Midbrain (tissue), 1 donor: ENCODE measurements around the gene BSG.
"Not testable (repeated sequence)": the region's sequence is repeated elsewhere in the genome, so short reads cannot be mapped to it uniquely, and the experiment has no call there.

Experiments
- DNase-seq: peaks from one replicate; lab custom pipeline; 2025; lab: John Stamatoyannopoulos, UW

The BSG gene

DNA sequence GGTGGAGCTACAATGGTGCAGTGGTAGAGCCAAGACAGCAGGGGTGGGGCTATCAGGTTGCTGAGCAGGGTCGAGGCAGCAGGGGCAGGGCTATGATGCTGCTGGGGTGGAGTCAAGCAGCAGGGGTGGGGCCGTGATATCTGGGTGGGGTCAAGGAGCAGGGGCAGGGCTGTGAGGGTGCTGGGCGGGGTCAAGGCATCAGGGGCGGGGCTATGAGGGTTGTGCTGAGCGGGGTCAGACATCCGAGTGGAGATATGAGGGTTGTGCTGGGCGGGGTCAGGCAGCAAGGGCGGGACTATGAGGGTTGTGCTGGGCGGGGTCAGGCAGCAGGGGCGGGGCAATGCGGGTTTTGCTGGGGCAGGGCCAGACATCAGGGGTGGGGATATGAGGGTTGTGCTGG, 32.0 kb downstream of the BSG start:
- DNase-seq: no peak

- DNase-seq: not testable (repeated sequence)
These were observed 32.9 kb downstream of the BSG start for GRCh38 chr19:605061-605971.

GRCh38 chr19:607301-608154, 35.1 kb downstream of the BSG start:
- no peak for DNase-seq

- no peak for DNase-seq
These were observed 36.0 kb downstream of the BSG start for GRCh38 chr19:608155-609003.

DNA sequence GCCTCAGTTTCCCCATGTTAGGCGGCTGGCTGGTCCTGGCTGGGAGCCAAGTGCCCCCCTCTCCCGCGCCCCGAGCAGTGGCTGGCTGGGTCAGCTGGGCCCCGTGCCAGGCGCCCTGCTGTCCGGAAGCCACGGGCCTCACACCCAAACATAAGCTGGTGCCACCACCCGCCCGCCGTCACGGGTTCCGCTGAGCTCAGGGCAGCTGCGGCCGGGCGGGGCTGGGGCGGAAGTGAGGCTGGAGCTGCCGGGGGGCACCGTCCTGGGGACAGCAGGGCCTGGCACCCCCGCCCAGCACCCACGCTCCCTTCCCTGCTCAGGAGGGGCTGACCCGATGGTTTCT, 36.6 kb downstream of the BSG start:
- peak; percentile 86 for DNase-seq

DNA sequence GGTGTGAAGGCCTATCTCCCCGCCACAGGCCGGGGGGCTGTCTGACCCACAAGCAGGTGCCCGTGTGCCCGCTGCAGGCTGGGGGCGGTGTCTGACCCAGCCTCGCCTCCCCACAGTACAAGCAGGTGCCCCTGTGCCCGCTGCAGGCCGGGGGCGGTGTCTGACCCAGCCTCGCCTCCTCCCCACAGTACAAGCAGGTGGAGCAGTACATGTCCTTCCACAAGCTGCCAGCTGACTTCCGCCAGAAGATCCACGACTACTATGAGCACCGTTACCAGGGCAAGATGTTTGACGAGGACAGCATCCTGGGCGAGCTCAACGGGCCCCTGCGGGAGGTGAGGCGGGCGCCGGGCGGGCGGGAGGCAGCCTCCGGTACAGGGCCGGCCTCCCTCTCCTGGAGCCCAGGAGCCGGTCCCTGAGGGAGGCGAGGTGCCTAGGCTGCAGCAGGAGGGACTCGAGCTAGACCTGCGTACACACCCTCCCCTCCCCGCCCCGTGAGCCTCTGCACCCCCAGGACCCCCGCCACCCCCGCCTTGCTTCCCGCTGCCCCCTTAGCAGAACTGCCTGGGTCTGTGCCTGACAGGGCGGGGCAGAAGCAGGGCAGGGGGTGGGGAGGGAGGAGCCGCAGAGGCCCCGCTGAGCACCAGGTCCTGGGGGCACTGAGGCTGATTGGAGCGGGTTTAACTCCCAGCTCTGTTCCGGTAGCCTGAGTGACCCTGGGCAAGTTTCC, 37.8 kb downstream of the BSG start:
- no peak for DNase-seq

- DNase-seq: no peak
These were observed 38.5 kb downstream of the BSG start for GRCh38 chr19:610801-611480.

- DNase-seq: no peak
These were observed 39.1 kb downstream of the BSG start for GRCh38 chr19:611481-611868.

GRCh38 chr19:612941-613340, 40.5 kb downstream of the BSG start:
- no peak for DNase-seq

DNA sequence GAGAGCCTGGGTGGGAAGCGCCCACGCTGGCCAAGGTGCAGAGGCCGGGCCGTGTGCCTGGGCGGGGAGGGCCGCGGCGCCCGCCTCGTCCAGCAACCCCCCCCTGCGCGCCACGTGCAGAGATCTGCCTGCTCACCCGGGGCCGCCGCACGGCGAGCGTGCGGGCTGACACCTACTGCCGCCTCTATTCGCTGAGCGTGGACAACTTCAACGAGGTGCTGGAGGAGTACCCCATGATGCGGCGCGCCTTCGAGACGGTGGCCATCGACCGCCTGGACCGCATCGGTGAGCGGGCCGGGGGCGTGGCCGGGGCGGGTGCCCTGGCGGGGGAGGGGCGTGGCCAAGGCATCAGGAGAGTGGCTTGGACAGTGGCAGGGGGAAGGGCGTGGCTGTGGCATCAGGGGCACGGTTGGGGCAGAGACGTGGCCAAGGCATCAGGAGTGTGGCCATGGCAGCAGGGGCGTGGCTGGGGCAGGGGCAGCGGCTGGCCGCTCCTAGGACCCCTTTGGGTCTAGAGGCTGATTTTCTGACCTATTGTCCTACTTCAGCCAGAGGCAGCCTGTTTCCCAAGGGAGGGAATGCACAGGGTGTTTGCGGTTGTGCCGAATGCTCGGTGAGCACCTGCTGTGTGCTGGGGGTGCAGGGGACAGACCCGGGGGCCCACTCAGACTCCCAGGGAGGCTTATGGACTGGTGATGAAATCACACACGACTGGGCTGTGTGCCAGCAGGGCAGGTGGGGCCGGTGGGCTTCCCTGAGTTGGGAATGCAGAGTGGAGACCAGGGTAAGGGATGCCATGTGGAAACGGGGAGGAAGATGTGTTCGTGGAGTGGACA, 41.6 kb downstream of the BSG start:
- no peak for DNase-seq

GRCh38 chr19:615619-616018, 43.2 kb downstream of the BSG start:
- no peak for DNase-seq

DNA sequence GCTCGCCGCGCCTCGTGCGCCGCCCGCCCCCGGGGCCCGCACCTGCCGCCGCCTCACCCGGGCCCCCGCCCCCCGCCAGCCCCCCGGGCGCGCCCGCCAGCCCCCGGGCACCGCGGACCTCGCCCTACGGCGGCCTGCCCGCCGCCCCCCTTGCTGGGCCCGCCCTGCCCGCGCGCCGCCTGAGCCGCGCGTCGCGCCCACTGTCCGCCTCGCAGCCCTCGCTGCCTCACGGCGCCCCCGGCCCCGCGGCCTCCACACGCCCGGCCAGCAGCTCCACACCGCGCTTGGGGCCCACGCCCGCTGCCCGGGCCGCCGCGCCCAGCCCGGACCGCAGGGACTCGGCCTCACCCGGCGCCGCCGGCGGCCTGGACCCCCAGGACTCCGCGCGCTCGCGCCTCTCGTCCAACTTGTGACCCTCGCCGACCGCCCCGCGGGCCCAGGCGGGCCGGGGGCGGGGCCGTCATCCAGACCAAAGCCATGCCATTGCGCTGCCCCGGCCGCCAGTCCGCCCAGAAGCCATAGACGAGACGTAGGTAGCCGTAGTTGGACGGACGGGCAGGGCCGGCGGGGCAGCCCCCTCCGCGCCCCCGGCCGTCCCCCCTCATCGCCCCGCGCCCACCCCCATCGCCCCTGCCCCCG, 43.8 kb downstream of the BSG start:
- no peak for DNase-seq

DNA sequence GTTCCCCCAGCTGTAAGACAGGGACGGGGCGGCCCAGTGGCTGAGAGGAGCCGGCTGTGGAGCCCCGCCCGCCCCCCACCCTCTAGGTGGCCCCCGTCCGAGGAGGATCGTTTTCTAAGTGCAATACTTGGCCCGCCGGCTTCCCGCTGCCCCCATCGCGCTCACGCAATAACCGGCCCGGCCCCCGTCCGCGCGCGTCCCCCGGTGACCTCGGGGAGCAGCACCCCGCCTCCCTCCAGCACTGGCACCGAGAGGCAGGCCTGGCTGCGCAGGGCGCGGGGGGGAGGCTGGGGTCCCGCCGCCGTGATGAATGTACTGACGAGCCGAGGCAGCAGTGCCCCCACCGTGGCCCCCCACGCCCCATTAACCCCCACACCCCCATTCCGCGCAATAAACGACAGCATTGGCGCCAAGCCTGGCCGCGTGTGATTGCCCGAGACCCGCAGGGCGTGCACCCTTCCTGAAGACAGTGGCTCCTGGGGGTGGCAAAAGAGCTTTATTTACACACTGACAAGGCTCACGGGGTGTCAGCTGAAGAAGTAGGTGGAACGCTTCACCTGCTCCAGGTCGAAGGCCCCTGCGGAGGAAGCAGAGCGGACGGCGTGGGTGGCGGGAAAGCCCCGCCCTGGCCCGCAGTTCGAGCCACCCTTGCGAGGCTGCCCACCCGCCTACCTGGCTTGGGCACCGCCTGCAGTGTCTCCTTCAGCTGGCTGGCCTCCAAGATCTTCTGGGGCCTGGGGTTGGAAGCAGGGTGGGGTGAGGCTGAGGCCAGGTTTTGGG, 44.5 kb downstream of the BSG start:
- no peak for DNase-seq

GRCh38 chr19:617551-618246, 45.3 kb downstream of the BSG start:
- DNase-seq: no peak

DNA sequence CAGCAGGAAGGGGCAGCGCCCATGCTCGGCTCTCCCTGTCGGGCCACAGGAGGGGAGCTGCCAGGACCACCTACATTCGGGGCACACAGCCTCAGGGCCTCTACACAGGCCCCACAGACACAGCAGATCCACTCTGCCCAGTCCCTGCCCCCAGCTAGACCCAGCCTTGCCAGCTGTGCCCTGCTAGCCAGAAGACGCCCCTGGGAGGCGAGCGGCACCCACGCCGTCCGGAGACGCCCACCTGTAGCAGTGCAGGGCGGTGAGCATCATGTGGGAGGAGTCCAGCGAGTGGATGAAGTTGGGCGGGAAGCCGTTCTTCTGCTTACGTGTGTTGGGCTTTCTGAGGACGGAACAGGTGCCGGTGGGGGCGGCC, 45.8 kb downstream of the BSG start:
- no peak for DNase-seq

DNA sequence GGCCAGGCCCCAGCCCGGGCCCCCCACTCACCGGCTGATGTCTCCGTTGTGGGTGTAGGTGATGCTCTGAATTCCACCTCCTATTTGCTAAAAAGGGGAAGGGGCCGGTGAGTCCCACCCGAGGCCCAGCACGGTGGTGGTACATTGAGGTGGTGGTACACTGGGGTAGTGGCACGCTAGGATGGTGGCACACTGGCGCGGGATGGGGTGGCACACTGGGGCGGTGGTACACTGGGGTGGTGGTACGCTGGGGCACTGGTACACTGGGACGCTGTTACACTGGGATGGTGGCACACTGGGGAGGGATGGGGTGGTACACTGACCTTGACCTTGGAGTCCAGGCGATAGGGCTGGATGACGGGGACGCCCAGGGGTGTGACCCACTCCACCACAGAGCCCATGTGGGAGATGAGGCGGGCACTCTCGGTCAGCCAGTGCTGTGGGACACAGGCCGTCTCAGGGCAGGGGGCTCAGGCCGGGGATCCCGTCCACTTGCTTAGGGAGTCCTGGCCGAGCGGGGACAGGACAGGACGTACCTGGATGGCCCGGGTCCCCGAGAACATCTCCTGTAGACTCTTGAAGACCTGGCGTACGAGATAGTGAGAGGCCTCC, 46.4 kb downstream of the BSG start:
- DNase-seq: no peak

DNA sequence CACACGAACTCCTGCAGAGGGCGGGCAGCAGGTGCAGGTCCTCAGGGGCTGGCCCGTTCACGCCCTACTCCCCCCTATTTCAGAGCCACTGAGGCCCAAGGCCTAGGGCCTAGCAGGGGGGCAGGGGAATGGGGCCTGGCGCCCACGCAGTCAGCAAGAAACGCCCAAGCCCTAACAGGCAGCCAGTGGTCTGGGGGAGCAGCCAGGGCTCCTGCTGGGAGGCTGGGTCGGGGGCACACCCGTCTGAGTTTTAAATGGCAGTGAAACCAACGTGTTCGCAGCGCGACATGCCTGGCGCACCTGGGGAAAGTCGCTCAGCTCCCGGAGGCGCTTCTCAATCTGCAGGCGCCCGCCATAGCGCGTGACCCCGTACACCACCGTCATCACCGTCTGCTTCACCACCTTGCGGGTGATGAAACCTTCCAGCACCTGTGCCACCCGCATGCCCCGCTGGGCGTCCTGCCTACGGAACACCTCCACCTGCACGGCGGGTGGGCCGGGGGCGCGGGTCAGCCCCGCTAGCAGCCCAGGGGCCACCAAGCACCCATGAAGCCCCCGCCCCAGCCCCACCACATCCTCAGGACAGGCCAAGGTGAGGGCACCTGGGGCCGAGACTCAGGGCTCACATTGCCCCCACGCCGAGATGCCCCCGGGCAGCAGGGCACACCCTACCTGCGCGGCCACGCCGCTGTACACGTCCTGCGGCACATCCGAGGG, 47.0 kb downstream of the BSG start:
- DNase-seq: no peak
